OCI-LY1 (cell line): Measurements from ENCODE around the gene KCNH8.

Experiments used
- EZH2 ChIP-seq: fragments of 200-600 bp; sonication (generic), shearing (Covaris generic); IDR thresholded peaks from 2 replicates; pipeline ENCODE4 v1.8.0; 2017; ENCODE audit warnings: borderline replicate concordance, mixed run types, mild to moderate bottlenecking, antibody characterized with exemption, low read length, moderate library complexity, mixed read lengths
- TF ChIP-seq, protein P1 (sequence below): fragments of 200-600 bp; sonication (generic), shearing (Covaris generic); IDR thresholded peaks from 2 replicates; pipeline ENCODE4 v1.5.1; 2017; ENCODE audit warnings: mild to moderate bottlenecking, antibody characterized with exemption, low read length, moderate library complexity, mixed read lengths

DNA sequence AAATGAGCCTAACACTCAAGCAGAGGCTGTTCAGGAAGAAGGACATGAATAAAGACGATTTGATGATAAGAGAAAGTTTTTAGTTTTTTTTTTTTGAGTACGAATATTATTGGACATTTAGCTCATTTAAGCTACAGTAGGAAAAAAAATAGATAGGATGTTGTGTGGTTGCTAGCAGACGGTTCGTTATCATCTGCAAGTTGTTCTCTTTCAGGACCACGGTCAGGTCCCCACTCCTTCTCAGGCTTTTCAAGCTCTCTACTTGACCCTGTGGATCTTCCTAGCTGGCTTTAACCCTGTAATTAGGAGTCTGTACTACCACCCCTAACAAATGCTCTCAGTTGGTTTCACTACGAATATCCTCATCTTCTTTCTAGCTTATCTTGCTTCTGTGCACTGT is 1.1 kb downstream of the KCNH8 start:
- TF ChIP-seq EZH2: no peak
- TF ChIP-seq, protein P1, sequence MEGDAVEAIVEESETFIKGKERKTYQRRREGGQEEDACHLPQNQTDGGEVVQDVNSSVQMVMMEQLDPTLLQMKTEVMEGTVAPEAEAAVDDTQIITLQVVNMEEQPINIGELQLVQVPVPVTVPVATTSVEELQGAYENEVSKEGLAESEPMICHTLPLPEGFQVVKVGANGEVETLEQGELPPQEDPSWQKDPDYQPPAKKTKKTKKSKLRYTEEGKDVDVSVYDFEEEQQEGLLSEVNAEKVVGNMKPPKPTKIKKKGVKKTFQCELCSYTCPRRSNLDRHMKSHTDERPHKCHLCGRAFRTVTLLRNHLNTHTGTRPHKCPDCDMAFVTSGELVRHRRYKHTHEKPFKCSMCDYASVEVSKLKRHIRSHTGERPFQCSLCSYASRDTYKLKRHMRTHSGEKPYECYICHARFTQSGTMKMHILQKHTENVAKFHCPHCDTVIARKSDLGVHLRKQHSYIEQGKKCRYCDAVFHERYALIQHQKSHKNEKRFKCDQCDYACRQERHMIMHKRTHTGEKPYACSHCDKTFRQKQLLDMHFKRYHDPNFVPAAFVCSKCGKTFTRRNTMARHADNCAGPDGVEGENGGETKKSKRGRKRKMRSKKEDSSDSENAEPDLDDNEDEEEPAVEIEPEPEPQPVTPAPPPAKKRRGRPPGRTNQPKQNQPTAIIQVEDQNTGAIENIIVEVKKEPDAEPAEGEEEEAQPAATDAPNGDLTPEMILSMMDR: no peak
